ENCODE measurements around the gene C16orf96. TPM values are rescaled to one million over a fixed set of nuclear protein-coding genes. Genes with fewer than 3 reads are reported as not detected.

C16orf96 gene
- total RNA-seq, 1 experiment from 2014 or later = 0.15 TPM

GRCh38 chr16:4641895-4642294 lies 85.8 kb downstream of the C16orf96 start:
- BruUV-seq (replicated peaks) = no TSS peak
- no peaks in the 10 kb centered on the region for H3K36me3 ChIP-seq (ENCODE audit: low read depth)
- H3K4me2 ChIP-seq = no peak overlapping the region
- no peak overlapping the region for H3K27ac ChIP-seq
- ChIA-PET CTCF (no interaction called here), POLR2A (ENCODE audit: unreplicated experiment) (no interaction called here)
- no peak for TF ChIP-seq EZH2 (IDR thresholded peaks at IDR 0.05; ENCODE audit: low read depth)
- no peak for TF ChIP-seq CTCF (conservative IDR thresholded peaks at IDR 0.05)
- no peaks in the 10 kb centered on the region for H3K9me3 ChIP-seq (ENCODE audit: insufficient read depth, low read depth)
- DNase-seq = no peak
- no peaks in the 10 kb centered on the region for H3F3A ChIP-seq (ENCODE audit: insufficient read depth, low read depth)
- H3K79me2 ChIP-seq (ENCODE audit: low read depth) = peaks cover 33% of the 10 kb centered on the region
- H3K27me3 ChIP-seq (ENCODE audit: insufficient read depth, low read depth) = no peaks in the 10 kb centered on the region
- H3K4me1 ChIP-seq (replicated peaks; ENCODE audit: insufficient read depth) = no peaks in the 10 kb centered on the region
- H2AFZ ChIP-seq = no peak overlapping the region
- H4K20me1 ChIP-seq (ENCODE audit: insufficient read depth) = peaks cover 43% of the 10 kb centered on the region
- intact Hi-C loops (cut with micrococcal nuclease; ENCODE audit: unreplicated experiment) = no loop called here
- H3K4me3 ChIP-seq = no peak overlapping the region
- H3K9me2 ChIP-seq (ENCODE audit: insufficient read depth) = no peaks in the 10 kb centered on the region

GRCh38 chr16:4646773-4647643 lies 90.9 kb downstream of the C16orf96 start:
- Histone ChIP-seq H3F3A (ENCODE audit: insufficient read depth, low read depth) (no peaks in the 10 kb centered on the region), H3K36me3 (ENCODE audit: low read depth) (peaks cover 5% of the 10 kb centered on the region; the same call in 1 of the 2 replicates), H3K4me1 (replicated peaks; ENCODE audit: insufficient read depth) (no peaks in the 10 kb centered on the region), H3K27ac (no peak overlapping the region), H3K4me3 (no peak overlapping the region), H3K9me3 (ENCODE audit: insufficient read depth, low read depth) (no peaks in the 10 kb centered on the region), H3K4me2 (no peak overlapping the region), H3K79me2 (ENCODE audit: low read depth) (peaks cover 8% of the 10 kb centered on the region), H3K9me2 (ENCODE audit: insufficient read depth) (no peaks in the 10 kb centered on the region), H4K20me1 (ENCODE audit: insufficient read depth) (peaks cover 12% of the 10 kb centered on the region; the same call in 1 of the 2 replicates), H3K27me3 (ENCODE audit: insufficient read depth, low read depth) (no peaks in the 10 kb centered on the region), H2AFZ (no peak overlapping the region)
- POLR2A ChIA-PET (ENCODE audit: unreplicated experiment) = no interaction called here
- intact Hi-C loops (cut with micrococcal nuclease; ENCODE audit: unreplicated experiment) = no loop called here
- TF ChIP-seq CTCF (conservative IDR thresholded peaks at IDR 0.05) (no peak), EZH2 (IDR thresholded peaks at IDR 0.05; ENCODE audit: low read depth) (no peak)
- no TSS peak for BruUV-seq (replicated peaks)
- no peak for DNase-seq
- CTCF ChIA-PET = no interaction called here

GRCh38 chr16:4647644-4647980 lies 91.5 kb downstream of the C16orf96 start:
- Histone ChIP-seq H3K79me2 (ENCODE audit: low read depth) (peaks cover 8% of the 10 kb centered on the region), H3K27me3 (ENCODE audit: insufficient read depth, low read depth) (no peaks in the 10 kb centered on the region), H3K4me3 (no peak overlapping the region), H3K9me2 (ENCODE audit: insufficient read depth) (no peaks in the 10 kb centered on the region), H3K4me2 (no peak overlapping the region), H4K20me1 (ENCODE audit: insufficient read depth) (peaks cover 10% of the 10 kb centered on the region; the same call in 1 of the 2 replicates), H3K9me3 (ENCODE audit: insufficient read depth, low read depth) (no peaks in the 10 kb centered on the region), H3K36me3 (ENCODE audit: low read depth) (peaks cover 5% of the 10 kb centered on the region; the same call in 1 of the 2 replicates), H3K4me1 (replicated peaks; ENCODE audit: insufficient read depth) (no peaks in the 10 kb centered on the region), H2AFZ (no peak overlapping the region), H3F3A (ENCODE audit: insufficient read depth, low read depth) (no peaks in the 10 kb centered on the region), H3K27ac (no peak overlapping the region)
- no peak for TF ChIP-seq EZH2 (IDR thresholded peaks at IDR 0.05; ENCODE audit: low read depth)
- TF ChIP-seq CTCF (conservative IDR thresholded peaks at IDR 0.05) = no peak
- CTCF ChIA-PET = no interaction called here
- POLR2A ChIA-PET (ENCODE audit: unreplicated experiment) = no interaction called here
- intact Hi-C loops (cut with micrococcal nuclease; ENCODE audit: unreplicated experiment) = no loop called here
- no peak for DNase-seq
- no TSS peak for BruUV-seq (replicated peaks)
